IPS-18a (cell line): ENCODE results near the gene PRKN.

ENCODE experiments used
- H3K27ac ChIP-seq: one replicate; pipeline ENCODE4 v1.5.1; 2013; ENCODE audit warnings: low read length
- H3K27me3 ChIP-seq: one replicate; pipeline ENCODE4 v1.6.1; 2013; ENCODE audit warnings: mild to moderate bottlenecking, low read length; ENCODE audit not compliant: control insufficient read depth, insufficient read depth
- H3K36me3 ChIP-seq: one replicate; pipeline ENCODE4 v1.6.1; 2013; ENCODE audit warnings: low read depth, low read length; ENCODE audit not compliant: control insufficient read depth
- H3K4me1 ChIP-seq: one replicate; pipeline ENCODE4 v1.6.1; 2013; ENCODE audit warnings: low read depth, low read length; ENCODE audit not compliant: control insufficient read depth
- H3K4me3 ChIP-seq: one replicate; pipeline ENCODE4 v1.5.1; 2013; ENCODE audit warnings: low read length
- H3K9ac ChIP-seq: one replicate; pipeline ENCODE4 v1.6.1; 2013; ENCODE audit warnings: mild to moderate bottlenecking, low read length, moderate library complexity
- H3K9me3 ChIP-seq: one replicate; pipeline ENCODE4 v1.6.1; 2013; ENCODE audit warnings: low read depth, low read length; ENCODE audit not compliant: control insufficient read depth

The PRKN gene

GRCh38 chr6:162190981-162191380, 536.6 kb downstream of the PRKN start:
- no peak overlapping the region for H3K27ac ChIP-seq
- H3K9ac ChIP-seq, result no peak overlapping the region
- H3K9me3 ChIP-seq, result no peaks in the 10 kb centered on the region
- no peaks in the 10 kb centered on the region for H3K36me3 ChIP-seq
- H3K4me3 ChIP-seq, result no peak overlapping the region
- no peaks in the 10 kb centered on the region for H3K27me3 ChIP-seq
- no peaks in the 10 kb centered on the region for H3K4me1 ChIP-seq

GRCh38 chr6:162187168-162187935, 540.2 kb downstream of the PRKN start:
- H3K9me3 ChIP-seq, result no peaks in the 10 kb centered on the region
- no peaks in the 10 kb centered on the region for H3K36me3 ChIP-seq
- no peaks in the 10 kb centered on the region for H3K4me1 ChIP-seq
- no peaks in the 10 kb centered on the region for H3K27me3 ChIP-seq
- H3K4me3 ChIP-seq, result no peak overlapping the region
- H3K27ac ChIP-seq, result no peak overlapping the region
- H3K9ac ChIP-seq, result no peak overlapping the region

GRCh38 chr6:162184465-162184864, 543.1 kb downstream of the PRKN start:
- no peak overlapping the region for H3K27ac ChIP-seq
- no peaks in the 10 kb centered on the region for H3K4me1 ChIP-seq
- no peak overlapping the region for H3K9ac ChIP-seq
- H3K36me3 ChIP-seq, result no peaks in the 10 kb centered on the region
- no peaks in the 10 kb centered on the region for H3K27me3 ChIP-seq
- H3K9me3 ChIP-seq, result no peaks in the 10 kb centered on the region
- no peak overlapping the region for H3K4me3 ChIP-seq

- no peaks in the 10 kb centered on the region for H3K36me3 ChIP-seq
- no peak overlapping the region for H3K9ac ChIP-seq
- H3K4me1 ChIP-seq, result no peaks in the 10 kb centered on the region
- H3K9me3 ChIP-seq, result no peaks in the 10 kb centered on the region
- no peak overlapping the region for H3K27ac ChIP-seq
- H3K4me3 ChIP-seq, result no peak overlapping the region
- no peaks in the 10 kb centered on the region for H3K27me3 ChIP-seq
These were observed 545.7 kb downstream of the PRKN start for GRCh38 chr6:162181741-162182401.

- no peaks in the 10 kb centered on the region for H3K36me3 ChIP-seq
- H3K4me3 ChIP-seq, result no peak overlapping the region
- no peaks in the 10 kb centered on the region for H3K9me3 ChIP-seq
- no peaks in the 10 kb centered on the region for H3K27me3 ChIP-seq
- no peaks in the 10 kb centered on the region for H3K4me1 ChIP-seq
- H3K9ac ChIP-seq, result no peak overlapping the region
- H3K27ac ChIP-seq, result no peak overlapping the region
These were observed 546.5 kb downstream of the PRKN start for GRCh38 chr6:162181111-162181510.

- H3K4me1 ChIP-seq, result no peaks in the 10 kb centered on the region
- H3K27ac ChIP-seq, result no peak overlapping the region
- no peak overlapping the region for H3K9ac ChIP-seq
- no peaks in the 10 kb centered on the region for H3K27me3 ChIP-seq
- no peaks in the 10 kb centered on the region for H3K36me3 ChIP-seq
- H3K9me3 ChIP-seq, result no peaks in the 10 kb centered on the region
- H3K4me3 ChIP-seq, result no peak overlapping the region
These were observed 548.2 kb downstream of the PRKN start for GRCh38 chr6:162179196-162179951.

- Histone ChIP-seq H3K4me1 (no peaks in the 10 kb centered on the region), H3K27ac (no peak overlapping the region), H3K9ac (no peak overlapping the region), H3K9me3 (no peaks in the 10 kb centered on the region), H3K27me3 (no peaks in the 10 kb centered on the region), H3K36me3 (no peaks in the 10 kb centered on the region), H3K4me3 (no peak overlapping the region)
These were observed 548.9 kb downstream of the PRKN start for GRCh38 chr6:162178666-162179065.

GRCh38 chr6:162178266-162178665, 549.3 kb downstream of the PRKN start:
- no peaks in the 10 kb centered on the region for H3K36me3 ChIP-seq
- H3K9ac ChIP-seq, result no peak overlapping the region
- H3K27me3 ChIP-seq, result no peaks in the 10 kb centered on the region
- H3K4me3 ChIP-seq, result no peak overlapping the region
- no peak overlapping the region for H3K27ac ChIP-seq
- no peaks in the 10 kb centered on the region for H3K9me3 ChIP-seq
- H3K4me1 ChIP-seq, result no peaks in the 10 kb centered on the region

GRCh38 chr6:162177746-162178145, 549.8 kb downstream of the PRKN start:
- Histone ChIP-seq H3K4me3 (no peak overlapping the region), H3K36me3 (no peaks in the 10 kb centered on the region), H3K9me3 (no peaks in the 10 kb centered on the region), H3K27ac (no peak overlapping the region), H3K9ac (no peak overlapping the region), H3K4me1 (no peaks in the 10 kb centered on the region), H3K27me3 (no peaks in the 10 kb centered on the region)

GRCh38 chr6:162173466-162173865, 554.1 kb downstream of the PRKN start:
- H3K4me3 ChIP-seq, result no peak overlapping the region
- H3K9me3 ChIP-seq, result no peaks in the 10 kb centered on the region
- no peaks in the 10 kb centered on the region for H3K36me3 ChIP-seq
- H3K4me1 ChIP-seq, result no peaks in the 10 kb centered on the region
- no peak overlapping the region for H3K9ac ChIP-seq
- H3K27ac ChIP-seq, result no peak overlapping the region
- no peaks in the 10 kb centered on the region for H3K27me3 ChIP-seq

- Histone ChIP-seq H3K27ac (no peak overlapping the region), H3K36me3 (no peaks in the 10 kb centered on the region), H3K9me3 (no peaks in the 10 kb centered on the region), H3K27me3 (no peaks in the 10 kb centered on the region), H3K4me3 (no peak overlapping the region), H3K9ac (no peak overlapping the region), H3K4me1 (no peaks in the 10 kb centered on the region)
These were observed 562.1 kb downstream of the PRKN start for GRCh38 chr6:162165479-162165878.
